Transverse colon (tissue), 4 donors: ENCODE results near the gene STYXL2.

Experiments
- CTCF ChIP-seq, 5 experiments: fragments of 200-600 bp in 3 of 5; fragments of 450-650 bp in 2 of 5; sonication (generic) in 3 of 5; IDR thresholded peaks; 1 replicate in 2 of 5; 2 replicates in 3 of 5; pipeline ENCODE4 v1.5.1; 2016 to 2017; ENCODE audit warnings: antibody characterized with exemption in 5 of 5, inconsistent platforms in 3 of 5, mild to moderate bottlenecking in 2 of 5, moderate library complexity in 1 of 5
- POLR2A ChIP-seq: fragments of 450-650 bp; IDR thresholded peaks from one replicate; pipeline ENCODE4 v1.6.1; 2016; ENCODE audit warnings: antibody characterized with exemption, mild to moderate bottlenecking, moderate library complexity
- POLR2AphosphoS5 ChIP-seq, 3 donors: sonication (generic); formaldehyde crosslinking; IDR thresholded peaks; one replicate each; pipeline ENCODE4 v1.6.1; 2016; ENCODE audit warnings: antibody characterized with exemption in 3 of 3

- TF ChIP-seq POLR2AphosphoS5 (IDR thresholded peaks at IDR 0.05) (no peak), CTCF (IDR thresholded peaks at IDR 0.05) (no peak), POLR2A (no peak)
Measured at GRCh38 chr1:167054946-167055630, 38.8 kb upstream of the STYXL2 start.
